ENCODE data around the gene PCDHGC3. TPM values are rescaled to one million over a fixed set of nuclear protein-coding genes. Genes with fewer than 3 reads are reported as not detected.

PCDHGC3 gene
- total RNA-seq, 4 donors from 2014 or later = 30.0 to 73.4 (median 60.4) TPM

- Histone ChIP-seq H3K4me3 (no peak overlapping the region), H3K9me3 (peaks cover 50% of the 10 kb centered on the region), H3K36me3 (no peaks in the 10 kb centered on the region), H3K27me3 (no peaks in the 10 kb centered on the region), H3K27ac (no peak overlapping the region), H3K4me1 (no peaks in the 10 kb centered on the region)
- DNase-seq (ENCODE audit: low spot score in 2 of 2) = no peak
- no peak for TF ChIP-seq POLR2AphosphoS5 (IDR thresholded peaks at IDR 0.05)
- TF ChIP-seq POLR2A (IDR thresholded peaks at IDR 0.05) = no peak
- no peak for TF ChIP-seq EP300 (IDR thresholded peaks at IDR 0.05)
- WGBS = 81% methylated on average over 2 of the region's 2 CpGs
Measured at GRCh38 chr5:141434006-141434405, 41.8 kb upstream of the PCDHGC3 start.

- TF ChIP-seq, protein P1, sequence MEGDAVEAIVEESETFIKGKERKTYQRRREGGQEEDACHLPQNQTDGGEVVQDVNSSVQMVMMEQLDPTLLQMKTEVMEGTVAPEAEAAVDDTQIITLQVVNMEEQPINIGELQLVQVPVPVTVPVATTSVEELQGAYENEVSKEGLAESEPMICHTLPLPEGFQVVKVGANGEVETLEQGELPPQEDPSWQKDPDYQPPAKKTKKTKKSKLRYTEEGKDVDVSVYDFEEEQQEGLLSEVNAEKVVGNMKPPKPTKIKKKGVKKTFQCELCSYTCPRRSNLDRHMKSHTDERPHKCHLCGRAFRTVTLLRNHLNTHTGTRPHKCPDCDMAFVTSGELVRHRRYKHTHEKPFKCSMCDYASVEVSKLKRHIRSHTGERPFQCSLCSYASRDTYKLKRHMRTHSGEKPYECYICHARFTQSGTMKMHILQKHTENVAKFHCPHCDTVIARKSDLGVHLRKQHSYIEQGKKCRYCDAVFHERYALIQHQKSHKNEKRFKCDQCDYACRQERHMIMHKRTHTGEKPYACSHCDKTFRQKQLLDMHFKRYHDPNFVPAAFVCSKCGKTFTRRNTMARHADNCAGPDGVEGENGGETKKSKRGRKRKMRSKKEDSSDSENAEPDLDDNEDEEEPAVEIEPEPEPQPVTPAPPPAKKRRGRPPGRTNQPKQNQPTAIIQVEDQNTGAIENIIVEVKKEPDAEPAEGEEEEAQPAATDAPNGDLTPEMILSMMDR (IDR thresholded peaks at IDR 0.05) = no peak
- no peak for TF ChIP-seq POLR2A (IDR thresholded peaks at IDR 0.05)
- TF ChIP-seq POLR2AphosphoS5 (IDR thresholded peaks at IDR 0.05) = no peak
- TF ChIP-seq EP300 (IDR thresholded peaks at IDR 0.05) = no peak
- 95% methylated on average over 2 of the region's 2 CpGs for WGBS
- Histone ChIP-seq H3K4me1 (no peaks in the 10 kb centered on the region), H3K27ac (no peak overlapping the region), H3K36me3 (no peaks in the 10 kb centered on the region), H3K4me3 (no peak overlapping the region), H3K27me3 (no peaks in the 10 kb centered on the region), H3K9me3 (peaks cover 40% of the 10 kb centered on the region)
- no peak for DNase-seq (ENCODE audit: low spot score in 2 of 2)
Measured at GRCh38 chr5:141437221-141437620, 38.5 kb upstream of the PCDHGC3 start.

GRCh38 chr5:141439411-141440141 is 36.2 kb upstream of the PCDHGC3 start:
- TF ChIP-seq POLR2AphosphoS5 (IDR thresholded peaks at IDR 0.05) (no peak), POLR2A (IDR thresholded peaks at IDR 0.05) (no peak), EP300 (IDR thresholded peaks at IDR 0.05) (no peak)
- TF ChIP-seq, protein P1 (IDR thresholded peaks at IDR 0.05) = no peak
- no peaks in the 10 kb centered on the region for H3K27me3 ChIP-seq
- no peak for DNase-seq (ENCODE audit: low spot score in 2 of 2)
- H3K4me3 ChIP-seq = no peak overlapping the region
- H3K27ac ChIP-seq = no peak overlapping the region
- no peaks in the 10 kb centered on the region for H3K4me1 ChIP-seq
- no peaks in the 10 kb centered on the region for H3K36me3 ChIP-seq
- WGBS = 63% methylated on average over 10 of the region's 10 CpGs
- peaks cover 21% of the 10 kb centered on the region for H3K9me3 ChIP-seq

- Histone ChIP-seq H3K4me3 (no peak overlapping the region), H3K27me3 (no peaks in the 10 kb centered on the region), H3K9me3 (peaks cover 21% of the 10 kb centered on the region), H3K36me3 (no peaks in the 10 kb centered on the region), H3K4me1 (no peaks in the 10 kb centered on the region), H3K27ac (no peak overlapping the region)
- DNase-seq (ENCODE audit: low spot score in 2 of 2) = no peak
- TF ChIP-seq, protein P1 (IDR thresholded peaks at IDR 0.05) = no peak
- no peak for TF ChIP-seq POLR2AphosphoS5 (IDR thresholded peaks at IDR 0.05)
- no peak for TF ChIP-seq POLR2A (IDR thresholded peaks at IDR 0.05)
- no peak for TF ChIP-seq EP300 (IDR thresholded peaks at IDR 0.05)
- WGBS = 97% methylated on average over 9 of the region's 9 CpGs
Measured at GRCh38 chr5:141440341-141440740, 35.4 kb upstream of the PCDHGC3 start.

DNA sequence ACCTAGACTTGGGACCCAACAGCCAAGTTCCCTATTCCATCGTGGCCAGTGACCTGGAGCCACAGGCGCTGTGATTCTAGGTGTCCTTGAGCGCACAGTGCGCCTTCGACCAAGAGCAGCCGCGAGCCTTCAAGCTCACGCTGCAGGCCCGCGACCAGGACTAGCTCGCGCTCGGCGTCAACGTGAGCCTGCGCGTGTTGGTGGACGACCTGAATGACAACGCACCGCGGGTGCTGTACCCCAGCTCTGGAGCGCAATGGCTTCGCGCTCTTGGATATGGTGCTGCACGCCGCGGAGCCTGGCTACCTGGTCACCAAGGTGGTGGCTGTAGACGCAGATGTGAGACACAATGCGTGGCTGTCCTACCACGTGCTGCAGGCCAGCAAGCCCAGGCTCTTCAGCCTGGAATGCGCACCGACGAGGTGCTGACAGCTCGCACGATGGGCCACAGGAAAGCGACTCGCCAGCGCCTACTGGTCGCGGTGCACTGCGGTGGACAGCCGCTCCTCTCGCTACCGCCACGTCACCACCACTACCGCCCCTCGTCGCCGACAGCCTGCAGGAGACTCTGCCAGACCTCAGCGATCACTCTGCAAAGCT is 34.1 kb upstream of the PCDHGC3 start:
- TF ChIP-seq POLR2A (IDR thresholded peaks at IDR 0.05) (no peak), POLR2AphosphoS5 (IDR thresholded peaks at IDR 0.05) (no peak), EP300 (IDR thresholded peaks at IDR 0.05) (no peak)
- TF ChIP-seq, protein P1 (IDR thresholded peaks at IDR 0.05) = no peak
- H3K9me3 ChIP-seq = peaks cover 21% of the 10 kb centered on the region
- H3K36me3 ChIP-seq = no peaks in the 10 kb centered on the region
- H3K4me3 ChIP-seq = no peak overlapping the region
- H3K27ac ChIP-seq = no peak overlapping the region
- no peaks in the 10 kb centered on the region for H3K4me1 ChIP-seq
- no peaks in the 10 kb centered on the region for H3K27me3 ChIP-seq
- 46% methylated on average over 45 of the region's 50 CpGs for WGBS
- DNase-seq (ENCODE audit: low spot score in 2 of 2) = no peak
